SK-N-SH treated with all-trans-retinoic acid at 6 μM for 48 hours (cell line): ENCODE measurements around the gene TBC1D12.
A peak's percentile ranks its signal among the peaks of the same experiment; 100 is the strongest.

Experiments used
- ATAC-seq: fragments of 200-7000 bp; cut with Tn5 transposase; 3 replicates; pipeline ENCODE4 v1.9.1; 2020; ENCODE audit warnings: mild to moderate bottlenecking, moderate library complexity
- ARNTL ChIP-seq: fragments of 450-650 bp; formaldehyde crosslinking; IDR thresholded peaks from 2 replicates; pipeline ENCODE4 v1.5.0; 2020; ENCODE audit warnings: low read depth, mild to moderate bottlenecking, moderate library complexity, borderline replicate concordance
- BACH2 ChIP-seq: fragments of 250-450 bp; sonication (Bioruptor Pico); IDR thresholded peaks from 2 replicates; pipeline ENCODE4 v1.9.0; 2021; ENCODE audit warnings: mild to moderate bottlenecking, borderline replicate concordance
- ESRRG ChIP-seq: fragments of 250-450 bp; sonication (Bioruptor Pico); IDR thresholded peaks from 2 replicates; pipeline ENCODE4 v1.6.1; 2021; ENCODE audit warnings: mild to moderate bottlenecking
- GLIS3 ChIP-seq: fragments of 250-450 bp; sonication (Bioruptor Pico); IDR thresholded peaks from 2 replicates; pipeline ENCODE4 v1.5.0; 2020; ENCODE audit warnings: mild to moderate bottlenecking, moderate library complexity
- ISL1 ChIP-seq: fragments of 250-450 bp; sonication (Bioruptor Pico); IDR thresholded peaks from 2 replicates; pipeline ENCODE4 v2.1.2; 2022; ENCODE audit warnings: mild to moderate bottlenecking, moderate library complexity
- PPARA ChIP-seq: fragments of 250-450 bp; sonication (Bioruptor Pico); IDR thresholded peaks from 2 replicates; pipeline ENCODE4 v1.5.0; 2020; ENCODE audit warnings: mild to moderate bottlenecking, borderline replicate concordance
- RARB ChIP-seq: fragments of 250-450 bp; sonication (Bioruptor Pico); IDR thresholded peaks from 2 replicates; pipeline ENCODE4 v1.8.0; 2021; ENCODE audit warnings: mild to moderate bottlenecking, moderate library complexity
- SNAI2 ChIP-seq: fragments of 250-450 bp; sonication (Bioruptor Pico); IDR thresholded peaks from 2 replicates; pipeline ENCODE4 v1.5.0; 2020; ENCODE audit warnings: mild to moderate bottlenecking, moderate library complexity
- TCF4 ChIP-seq: fragments of 250-450 bp; sonication (Bioruptor Pico); IDR thresholded peaks from 2 replicates; pipeline ENCODE4 v1.8.0; 2021; ENCODE audit warnings: mild to moderate bottlenecking, moderate library complexity, borderline replicate concordance
- ZC3H10 ChIP-seq: fragments of 250-450 bp; sonication (Bioruptor Pico); IDR thresholded peaks from 2 replicates; pipeline ENCODE4 v1.5.1; 2021; ENCODE audit warnings: mild to moderate bottlenecking, moderate library complexity
- ZNF565 ChIP-seq: fragments of 450-650 bp; formaldehyde crosslinking; conservative IDR thresholded peaks from 2 replicates; pipeline ENCODE4 v1.5.0; 2020; ENCODE audit warnings: low read depth, mild to moderate bottlenecking, moderate library complexity
- ZNF70 ChIP-seq: fragments of 450-650 bp; formaldehyde crosslinking; IDR thresholded peaks from 2 replicates; pipeline ENCODE4 v1.5.0; 2020; ENCODE audit warnings: mild to moderate bottlenecking, moderate library complexity
- TF ChIP-seq, protein P1 (sequence below): fragments of 250-450 bp; sonication (Bioruptor Pico); IDR thresholded peaks from 2 replicates; pipeline ENCODE4 v1.5.1; 2020; ENCODE audit warnings: low read depth, mild to moderate bottlenecking, moderate library complexity
- TF ChIP-seq, protein P2 (sequence below): fragments of 250-450 bp; sonication (Bioruptor Pico); IDR thresholded peaks from 2 replicates; pipeline ENCODE4 v1.8.0; 2020; ENCODE audit warnings: mild to moderate bottlenecking, moderate library complexity, borderline replicate concordance
- TF ChIP-seq, protein P3 (sequence below): fragments of 250-450 bp; sonication (Bioruptor Pico); IDR thresholded peaks from 2 replicates; pipeline ENCODE4 v1.5.1; 2021; ENCODE audit warnings: mild to moderate bottlenecking, moderate library complexity
- TF ChIP-seq, protein P4 (sequence below): fragments of 250-450 bp; sonication (Bioruptor Pico); IDR thresholded peaks from 2 replicates; pipeline ENCODE4 v1.5.0; 2020; ENCODE audit warnings: mild to moderate bottlenecking, moderate library complexity

Gene TBC1D12

DNA sequence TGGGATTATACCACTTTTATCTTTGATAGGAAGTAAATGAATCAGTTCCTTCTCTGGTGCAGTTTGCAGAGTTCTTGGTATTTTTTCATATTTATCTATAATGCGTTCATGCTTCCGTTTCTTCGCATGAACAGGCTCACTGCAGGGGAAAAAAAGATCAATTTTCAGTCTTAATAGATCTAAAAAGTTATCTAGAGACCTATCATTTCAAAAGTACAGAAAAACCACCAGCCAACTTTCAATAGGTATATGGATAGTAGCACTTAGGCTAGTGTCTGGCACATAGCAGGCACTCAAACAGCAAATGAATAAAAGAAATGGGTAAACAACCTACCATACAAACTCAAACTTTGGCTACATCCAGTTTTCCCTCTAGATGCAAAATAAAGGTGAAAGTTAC is 45.1 kb upstream of the TBC1D12 start:
- ATAC-seq = no peak
- TF ChIP-seq GLIS3 (CRISPR knock-in tag) (no peak), ZNF70 (CRISPR knock-in tag) (no peak), ARNTL (CRISPR knock-in tag) (no peak), RARB (no peak), BACH2 (CRISPR knock-in tag) (no peak)
- TF ChIP-seq, protein P1, sequence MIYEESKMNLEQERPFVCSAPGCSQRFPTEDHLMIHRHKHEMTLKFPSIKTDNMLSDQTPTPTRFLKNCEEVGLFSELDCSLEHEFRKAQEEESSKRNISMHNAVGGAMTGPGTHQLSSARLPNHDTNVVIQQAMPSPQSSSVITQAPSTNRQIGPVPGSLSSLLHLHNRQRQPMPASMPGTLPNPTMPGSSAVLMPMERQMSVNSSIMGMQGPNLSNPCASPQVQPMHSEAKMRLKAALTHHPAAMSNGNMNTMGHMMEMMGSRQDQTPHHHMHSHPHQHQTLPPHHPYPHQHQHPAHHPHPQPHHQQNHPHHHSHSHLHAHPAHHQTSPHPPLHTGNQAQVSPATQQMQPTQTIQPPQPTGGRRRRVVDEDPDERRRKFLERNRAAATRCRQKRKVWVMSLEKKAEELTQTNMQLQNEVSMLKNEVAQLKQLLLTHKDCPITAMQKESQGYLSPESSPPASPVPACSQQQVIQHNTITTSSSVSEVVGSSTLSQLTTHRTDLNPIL = no peak
- TF ChIP-seq, protein P2, sequence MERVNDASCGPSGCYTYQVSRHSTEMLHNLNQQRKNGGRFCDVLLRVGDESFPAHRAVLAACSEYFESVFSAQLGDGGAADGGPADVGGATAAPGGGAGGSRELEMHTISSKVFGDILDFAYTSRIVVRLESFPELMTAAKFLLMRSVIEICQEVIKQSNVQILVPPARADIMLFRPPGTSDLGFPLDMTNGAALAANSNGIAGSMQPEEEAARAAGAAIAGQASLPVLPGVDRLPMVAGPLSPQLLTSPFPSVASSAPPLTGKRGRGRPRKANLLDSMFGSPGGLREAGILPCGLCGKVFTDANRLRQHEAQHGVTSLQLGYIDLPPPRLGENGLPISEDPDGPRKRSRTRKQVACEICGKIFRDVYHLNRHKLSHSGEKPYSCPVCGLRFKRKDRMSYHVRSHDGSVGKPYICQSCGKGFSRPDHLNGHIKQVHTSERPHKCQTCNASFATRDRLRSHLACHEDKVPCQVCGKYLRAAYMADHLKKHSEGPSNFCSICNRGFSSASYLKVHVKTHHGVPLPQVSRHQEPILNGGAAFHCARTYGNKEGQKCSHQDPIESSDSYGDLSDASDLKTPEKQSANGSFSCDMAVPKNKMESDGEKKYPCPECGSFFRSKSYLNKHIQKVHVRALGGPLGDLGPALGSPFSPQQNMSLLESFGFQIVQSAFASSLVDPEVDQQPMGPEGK (CRISPR knock-in tag) = no peak

DNA sequence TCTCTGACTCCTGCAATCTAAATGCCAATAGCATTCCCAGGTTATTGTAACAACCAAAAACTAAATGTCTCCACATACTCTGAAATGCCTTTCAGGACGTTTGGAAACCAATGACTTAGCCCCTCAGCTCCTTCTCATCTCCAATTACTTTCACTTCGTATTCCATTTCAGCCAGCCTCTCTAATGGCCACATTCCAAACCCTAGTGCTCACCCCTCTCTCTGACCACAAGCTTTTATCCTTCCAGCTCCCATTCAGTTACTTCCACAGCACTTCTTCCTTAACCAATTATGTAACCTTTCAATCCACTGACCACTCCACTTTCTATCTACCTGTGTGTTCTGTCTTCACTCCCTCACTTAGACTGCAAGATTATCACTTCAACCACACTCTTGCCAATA is 43.9 kb upstream of the TBC1D12 start:
- TF ChIP-seq ISL1 (CRISPR knock-in tag) (peak; percentile 89), ZC3H10 (CRISPR knock-in tag) (no peak; the same call in 1 of the 2 replicates)
- peak; percentile 81 for ATAC-seq

DNA sequence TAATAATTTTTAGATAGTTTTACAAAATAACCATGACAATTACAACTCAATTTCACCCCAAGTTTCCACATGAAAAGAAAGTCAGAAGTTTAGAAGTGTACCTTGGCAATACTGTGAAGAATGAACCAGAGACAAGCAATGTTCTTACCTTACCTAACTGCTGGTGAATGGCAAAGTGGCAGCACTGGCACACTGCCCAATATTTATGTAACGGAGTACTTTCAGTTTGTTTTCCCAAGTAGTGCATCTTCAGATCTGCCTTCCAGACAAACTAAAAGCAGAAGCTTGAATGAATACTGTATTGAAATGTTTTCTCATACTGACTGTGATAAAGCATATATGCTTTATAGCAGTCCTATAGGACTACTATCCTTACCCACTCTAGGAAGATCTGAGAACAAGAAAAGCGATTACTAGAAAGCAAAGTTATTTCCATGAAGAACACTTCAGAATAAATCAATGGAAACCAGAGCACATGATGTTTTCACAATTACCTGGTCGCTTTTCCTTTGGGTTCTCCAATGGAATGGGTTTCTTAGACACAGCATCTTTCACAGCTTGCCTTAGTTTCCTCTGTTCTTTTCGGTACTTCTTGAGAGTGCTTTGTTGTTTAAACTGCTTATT is 41.1 kb upstream of the TBC1D12 start:
- no peak for ATAC-seq
- TF ChIP-seq, protein P2 (CRISPR knock-in tag) = no peak
- TF ChIP-seq PPARA (no peak), ARNTL (CRISPR knock-in tag) (no peak)
- TF ChIP-seq, protein P3, sequence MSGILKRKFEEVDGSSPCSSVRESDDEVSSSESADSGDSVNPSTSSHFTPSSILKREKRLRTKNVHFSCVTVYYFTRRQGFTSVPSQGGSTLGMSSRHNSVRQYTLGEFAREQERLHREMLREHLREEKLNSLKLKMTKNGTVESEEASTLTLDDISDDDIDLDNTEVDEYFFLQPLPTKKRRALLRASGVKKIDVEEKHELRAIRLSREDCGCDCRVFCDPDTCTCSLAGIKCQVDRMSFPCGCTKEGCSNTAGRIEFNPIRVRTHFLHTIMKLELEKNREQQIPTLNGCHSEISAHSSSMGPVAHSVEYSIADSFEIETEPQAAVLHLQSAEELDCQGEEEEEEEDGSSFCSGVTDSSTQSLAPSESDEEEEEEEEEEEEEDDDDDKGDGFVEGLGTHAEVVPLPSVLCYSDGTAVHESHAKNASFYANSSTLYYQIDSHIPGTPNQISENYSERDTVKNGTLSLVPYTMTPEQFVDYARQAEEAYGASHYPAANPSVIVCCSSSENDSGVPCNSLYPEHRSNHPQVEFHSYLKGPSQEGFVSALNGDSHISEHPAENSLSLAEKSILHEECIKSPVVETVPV (CRISPR knock-in tag) = no peak

DNA sequence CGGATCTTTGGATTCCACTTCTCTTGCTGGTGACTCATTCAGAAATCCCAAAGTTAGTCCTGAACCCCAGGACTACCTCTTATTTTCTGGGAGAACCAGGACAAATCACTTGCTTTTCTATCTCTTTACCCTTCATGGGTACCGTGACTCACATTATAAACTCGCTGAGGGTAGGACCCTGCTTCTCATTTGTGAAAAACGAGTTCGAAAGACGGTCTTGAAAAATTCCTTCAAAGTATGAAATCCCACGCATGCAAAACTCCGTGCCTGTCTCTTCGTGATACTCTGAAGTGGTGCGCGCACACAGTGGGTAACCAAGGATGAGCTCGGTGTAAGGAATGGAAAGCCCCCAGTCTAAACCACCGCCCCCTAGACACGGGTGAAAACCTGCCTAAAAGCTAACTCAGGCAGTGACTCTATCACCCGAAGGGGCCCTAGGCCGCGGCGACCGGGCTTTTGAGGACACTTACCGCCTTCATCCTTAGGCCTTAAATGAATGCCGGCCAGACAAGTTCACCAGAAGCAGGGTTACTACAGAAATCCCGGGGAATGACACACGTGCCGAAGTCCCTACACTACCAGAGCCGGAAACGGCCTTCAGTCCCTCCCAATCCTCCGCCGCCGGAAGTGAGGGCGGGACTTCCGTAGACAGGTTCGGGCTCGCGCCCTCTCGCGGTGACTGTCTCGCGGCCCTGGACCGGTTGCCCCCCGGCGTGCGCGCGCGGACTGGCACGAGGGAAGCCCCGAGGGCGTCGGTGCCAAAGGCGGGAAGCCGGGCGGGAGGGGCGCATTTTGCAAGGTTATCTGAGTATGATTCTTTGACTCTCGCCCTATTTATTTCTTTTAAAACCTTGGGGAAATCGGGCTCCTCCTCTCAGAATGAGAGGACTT is 39.7 kb upstream of the TBC1D12 start, which contains the start of gene NOC3L:
Gene NOC3L (minus strand): TSS at position 580 of the 891 bp plus-strand sequence. CDS start 101 bp downstream, at position 479.
- TF ChIP-seq GLIS3 (CRISPR knock-in tag) = no peak
- TF ChIP-seq ISL1 (CRISPR knock-in tag) = peak; percentile 41
- peak; percentile 96 for ATAC-seq

DNA sequence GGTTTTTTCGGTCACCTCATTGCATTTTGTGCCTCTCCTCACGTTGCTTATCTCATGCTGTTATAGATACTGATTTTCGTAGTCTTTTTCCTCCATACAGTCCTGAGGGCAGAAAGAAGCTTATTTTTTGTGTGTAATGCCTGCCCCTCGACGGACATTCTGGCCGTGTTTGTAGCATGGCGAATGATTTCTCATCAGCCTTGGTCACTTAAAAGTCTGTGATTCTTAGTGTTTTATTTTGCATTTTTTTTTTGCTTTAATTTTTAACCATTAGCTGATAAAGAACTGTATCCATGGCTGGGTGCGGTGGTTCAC is 39.1 kb upstream of the TBC1D12 start:
- ATAC-seq = peak; percentile 4
- TF ChIP-seq, protein P3 (CRISPR knock-in tag) = no peak
- TF ChIP-seq, protein P2 (CRISPR knock-in tag) = no peak
- TF ChIP-seq SNAI2 = no peak
- TF ChIP-seq, protein P1 = no peak
- TF ChIP-seq, protein P4, sequence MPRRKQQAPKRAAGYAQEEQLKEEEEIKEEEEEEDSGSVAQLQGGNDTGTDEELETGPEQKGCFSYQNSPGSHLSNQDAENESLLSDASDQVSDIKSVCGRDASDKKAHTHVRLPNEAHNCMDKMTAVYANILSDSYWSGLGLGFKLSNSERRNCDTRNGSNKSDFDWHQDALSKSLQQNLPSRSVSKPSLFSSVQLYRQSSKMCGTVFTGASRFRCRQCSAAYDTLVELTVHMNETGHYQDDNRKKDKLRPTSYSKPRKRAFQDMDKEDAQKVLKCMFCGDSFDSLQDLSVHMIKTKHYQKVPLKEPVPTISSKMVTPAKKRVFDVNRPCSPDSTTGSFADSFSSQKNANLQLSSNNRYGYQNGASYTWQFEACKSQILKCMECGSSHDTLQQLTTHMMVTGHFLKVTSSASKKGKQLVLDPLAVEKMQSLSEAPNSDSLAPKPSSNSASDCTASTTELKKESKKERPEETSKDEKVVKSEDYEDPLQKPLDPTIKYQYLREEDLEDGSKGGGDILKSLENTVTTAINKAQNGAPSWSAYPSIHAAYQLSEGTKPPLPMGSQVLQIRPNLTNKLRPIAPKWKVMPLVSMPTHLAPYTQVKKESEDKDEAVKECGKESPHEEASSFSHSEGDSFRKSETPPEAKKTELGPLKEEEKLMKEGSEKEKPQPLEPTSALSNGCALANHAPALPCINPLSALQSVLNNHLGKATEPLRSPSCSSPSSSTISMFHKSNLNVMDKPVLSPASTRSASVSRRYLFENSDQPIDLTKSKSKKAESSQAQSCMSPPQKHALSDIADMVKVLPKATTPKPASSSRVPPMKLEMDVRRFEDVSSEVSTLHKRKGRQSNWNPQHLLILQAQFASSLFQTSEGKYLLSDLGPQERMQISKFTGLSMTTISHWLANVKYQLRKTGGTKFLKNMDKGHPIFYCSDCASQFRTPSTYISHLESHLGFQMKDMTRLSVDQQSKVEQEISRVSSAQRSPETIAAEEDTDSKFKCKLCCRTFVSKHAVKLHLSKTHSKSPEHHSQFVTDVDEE (CRISPR knock-in tag) = no peak
- no peak for TF ChIP-seq TCF4 (CRISPR knock-in tag)
- no peak for TF ChIP-seq ZNF565 (CRISPR knock-in tag)
- no peak for TF ChIP-seq ESRRG (CRISPR knock-in tag)
